ENCODE results near the gene KCNK2.

DNA sequence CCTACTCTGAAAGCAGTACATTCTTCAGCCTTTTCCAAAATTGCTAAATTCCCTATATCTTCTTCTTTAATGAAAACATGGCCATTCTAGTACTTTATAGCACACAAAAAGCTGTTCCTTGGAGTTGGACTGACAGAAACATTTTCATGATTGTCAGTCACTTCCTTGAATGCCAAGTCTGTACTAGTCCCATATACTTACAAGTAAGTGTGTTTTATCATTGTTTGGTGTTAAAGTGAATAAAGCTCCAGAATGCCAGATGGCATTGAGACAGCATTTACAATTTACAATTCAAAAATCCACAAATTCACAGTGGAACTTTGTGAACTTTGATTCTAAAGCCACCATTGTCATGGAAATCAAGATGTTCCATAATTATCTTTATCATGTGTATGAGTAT is 36.5 kb downstream of the KCNK2 start:
- TF ChIP-seq, protein P1, sequence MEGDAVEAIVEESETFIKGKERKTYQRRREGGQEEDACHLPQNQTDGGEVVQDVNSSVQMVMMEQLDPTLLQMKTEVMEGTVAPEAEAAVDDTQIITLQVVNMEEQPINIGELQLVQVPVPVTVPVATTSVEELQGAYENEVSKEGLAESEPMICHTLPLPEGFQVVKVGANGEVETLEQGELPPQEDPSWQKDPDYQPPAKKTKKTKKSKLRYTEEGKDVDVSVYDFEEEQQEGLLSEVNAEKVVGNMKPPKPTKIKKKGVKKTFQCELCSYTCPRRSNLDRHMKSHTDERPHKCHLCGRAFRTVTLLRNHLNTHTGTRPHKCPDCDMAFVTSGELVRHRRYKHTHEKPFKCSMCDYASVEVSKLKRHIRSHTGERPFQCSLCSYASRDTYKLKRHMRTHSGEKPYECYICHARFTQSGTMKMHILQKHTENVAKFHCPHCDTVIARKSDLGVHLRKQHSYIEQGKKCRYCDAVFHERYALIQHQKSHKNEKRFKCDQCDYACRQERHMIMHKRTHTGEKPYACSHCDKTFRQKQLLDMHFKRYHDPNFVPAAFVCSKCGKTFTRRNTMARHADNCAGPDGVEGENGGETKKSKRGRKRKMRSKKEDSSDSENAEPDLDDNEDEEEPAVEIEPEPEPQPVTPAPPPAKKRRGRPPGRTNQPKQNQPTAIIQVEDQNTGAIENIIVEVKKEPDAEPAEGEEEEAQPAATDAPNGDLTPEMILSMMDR (IDR thresholded peaks at IDR 0.05 in 8 of 11, conservative IDR thresholded peaks at IDR 0.05 in 3 of 11), result no peak
- TF ChIP-seq POLR2A (IDR thresholded peaks at IDR 0.05) (no peak), POLR2AphosphoS5 (IDR thresholded peaks at IDR 0.05) (no peak)
